CD14-positive monocyte (primary cell): ENCODE results near the gene C10orf67. TPM values are rescaled to one million over a fixed set of nuclear protein-coding genes. Genes with fewer than 3 reads are reported as not detected.

Experiments
- DNase-seq, 3 donors: peaks; one replicate each; pipeline ENCODE4 v3.0.0-alpha.2; 2011 to 2022
- H2AFZ ChIP-seq: 2 replicates; pipeline ENCODE4 v1.6.0; 2012; ENCODE audit warnings: mild to moderate bottlenecking, low read depth, low read length, inconsistent platforms; ENCODE audit not compliant: insufficient read depth, poor library complexity, severe bottlenecking
- H3K27ac ChIP-seq, 2 donors: 1 replicate in 1 of 2; 2 replicates in 1 of 2; pipeline ENCODE4 v1.5.1; 2012 to 2013; ENCODE audit warnings: low read length in 2 of 2, control low read depth in 1 of 2, inconsistent platforms in 1 of 2, low read depth in 1 of 2, mild to moderate bottlenecking in 1 of 2
- H3K27me3 ChIP-seq, 2 donors: one replicate each; pipeline versions ENCODE4 v1.6.0 to v1.6.1; 2011 to 2013; ENCODE audit warnings: low read length in 2 of 2; ENCODE audit not compliant: control insufficient read depth in 2 of 2, insufficient read depth in 2 of 2
- H3K36me3 ChIP-seq, 2 donors: replicated peaks in 1 of 2; 1 replicate in 1 of 2; 2 replicates in 1 of 2; pipeline versions ENCODE4 v1.5.1 to v1.6.1; 2012 to 2013; ENCODE audit warnings: low read length in 2 of 2, control low read depth in 1 of 2, inconsistent platforms in 1 of 2, mild to moderate bottlenecking in 1 of 2; ENCODE audit not compliant: insufficient read depth in 2 of 2, control insufficient read depth in 1 of 2
- H3K4me1 ChIP-seq, 2 donors: 1 replicate in 1 of 2; 2 replicates in 1 of 2; pipeline versions ENCODE4 v1.5.1 to v1.6.1; 2012 to 2013; ENCODE audit warnings: low read length in 2 of 2, control low read depth in 1 of 2, inconsistent platforms in 1 of 2, mild to moderate bottlenecking in 1 of 2, moderate library complexity in 1 of 2; ENCODE audit not compliant: insufficient read depth in 2 of 2, control insufficient read depth in 1 of 2
- H3K4me2 ChIP-seq: replicated peaks from 2 replicates; pipeline ENCODE3; 2012; ENCODE audit warnings: low read length, moderate library complexity, mild to moderate bottlenecking; ENCODE audit not compliant: poor library complexity, severe bottlenecking; ENCODE audit errors: extremely low read depth
- H3K4me3 ChIP-seq, 3 experiments: fragments of 200-600 bp in 1 of 3; sonication (generic) in 1 of 3; replicated peaks in 1 of 3; 1 replicate in 2 of 3; 2 replicates in 1 of 3; pipeline ENCODE4 v1.5.1; 2011 to 2013; ENCODE audit warnings: low read length in 3 of 3, mild to moderate bottlenecking in 3 of 3, control low read depth in 2 of 3, low read depth in 2 of 3, inconsistent platforms in 1 of 3, moderate library complexity in 1 of 3
- H3K79me2 ChIP-seq: 2 replicates; pipeline ENCODE4 v1.6.0; 2012; ENCODE audit warnings: mild to moderate bottlenecking, control low read depth, inconsistent platforms, low read length, moderate library complexity; ENCODE audit not compliant: insufficient read depth
- H3K9ac ChIP-seq: 2 replicates; pipeline ENCODE4 v1.6.0; 2017; ENCODE audit warnings: low read length, mild to moderate bottlenecking; ENCODE audit not compliant: insufficient read depth, poor library complexity, severe bottlenecking
- H3K9me3 ChIP-seq, 2 donors: replicated peaks in 1 of 2; 1 replicate in 1 of 2; 2 replicates in 1 of 2; pipeline versions ENCODE4 v1.5.1 to v1.6.1; 2012 to 2013; ENCODE audit warnings: low read length in 2 of 2, control low read depth in 1 of 2; ENCODE audit not compliant: control insufficient read depth in 1 of 2, insufficient read depth in 1 of 2
- H4K20me1 ChIP-seq: 2 replicates; pipeline ENCODE4 v1.6.0; 2012; ENCODE audit warnings: mild to moderate bottlenecking, low read length, control low read depth, moderate library complexity; ENCODE audit not compliant: insufficient read depth
- H3K27ac Mint-ChIP-seq, 7 donors: one replicate each; pipeline ENCODE4 v1.8.0; 2020; ENCODE audit warnings: mild to moderate bottlenecking in 7 of 7, mixed read lengths in 7 of 7, moderate library complexity in 6 of 7, inconsistent platforms in 2 of 7
- H3K27me3 Mint-ChIP-seq, 3 donors: one replicate each; pipeline ENCODE4 v1.8.0; 2021 to 2022; ENCODE audit warnings: low read depth in 3 of 3, mild to moderate bottlenecking in 3 of 3, mixed read lengths in 3 of 3, moderate library complexity in 3 of 3, inconsistent platforms in 1 of 3
- H3K36me3 Mint-ChIP-seq, 2 donors: one replicate each; pipeline ENCODE4 v1.8.0; 2020; ENCODE audit warnings: mixed read lengths in 2 of 2, inconsistent platforms in 1 of 2, mild to moderate bottlenecking in 1 of 2
- H3K4me1 Mint-ChIP-seq: one replicate; pipeline ENCODE4 v1.8.0; 2020; ENCODE audit warnings: mild to moderate bottlenecking, mixed read lengths
- H3K4me3 Mint-ChIP-seq, 2 donors: one replicate each; pipeline ENCODE4 v1.8.0; 2020; ENCODE audit warnings: mild to moderate bottlenecking in 2 of 2, mixed read lengths in 2 of 2, moderate library complexity in 1 of 2
- H3K9me3 Mint-ChIP-seq, 7 donors: one replicate each; pipeline ENCODE4 v1.8.0; 2020 to 2022; ENCODE audit warnings: mixed read lengths in 7 of 7, mild to moderate bottlenecking in 6 of 7, moderate library complexity in 6 of 7, inconsistent platforms in 2 of 7
- CTCF ChIP-seq: fragments of 200-600 bp; IDR thresholded peaks from one replicate; pipeline ENCODE4 v1.8.0; 2022; ENCODE audit warnings: antibody characterized with exemption, mild to moderate bottlenecking
- WGBS: methylation state at CpG from one replicate; pipeline ENCODE4 v1.1.5; 2013; ENCODE audit warnings: missing lambda C conversion rate; ENCODE audit not compliant: insufficient coverage; 5-methylcytosine and 5-hydroxymethylcytosine counted together
- intact Hi-C, 2 donors: fragments of 100-400 bp; cut with micrococcal nuclease; formaldehyde crosslinking; loops; one replicate each; pipeline versions ENCODE4 v1.15.0 to v1.15.1; 2023
- polyA plus RNA-seq, 3 donors: library from polyadenylated mRNA; depleted of rRNA in 1 of 3; unstranded in 2 of 3; stranded (reverse) in 1 of 3; fragments of 300-500 nt in 2 of 3; fragments of >200 nt in 1 of 3; fragmentation: Illumina TruSeq in 2 of 3; gene quantifications; 1 replicate in 2 of 3; 2 replicates in 1 of 3; pipeline ENCODE4 v1.2.3, GENCODE V29; 2012 to 2021

The C10orf67 gene
- polyA plus RNA-seq, 3 donors, result not detected

- H3K4me2 ChIP-seq, result no peak overlapping the region
- H3K79me2 ChIP-seq, result no peaks in the 10 kb centered on the region
- H3K9me3 ChIP-seq, result no peaks in the 10 kb centered on the region
- Mint-ChIP-seq H3K27me3 (peaks cover 3 to 14% (median 5%) of the 10 kb centered on the region in 3 donors), H3K27ac (no peak overlapping the region), H3K36me3 (no peaks in the 10 kb centered on the region), H3K9me3 (peaks cover 1 to 11% (median 5%) of the 10 kb centered on the region in 7 donors), H3K4me3 (no peak overlapping the region), H3K4me1 (peaks cover 3% of the 10 kb centered on the region)
- H3K27me3 ChIP-seq, result no peaks in the 10 kb centered on the region
- WGBS, result no CpG with 5 or more reads among the region's 3 CpGs
- no peaks in the 10 kb centered on the region for H3K4me1 ChIP-seq
- no peak overlapping the region for H3K27ac ChIP-seq
- TF ChIP-seq CTCF, result no peak
- no peak overlapping the region for H3K4me3 ChIP-seq
- no peaks in the 10 kb centered on the region for H3K36me3 ChIP-seq
- H2AFZ ChIP-seq, result no peak overlapping the region
- no peak overlapping the region for H3K9ac ChIP-seq
- intact Hi-C loops, result no loop called here
- no peak for DNase-seq
- no peaks in the 10 kb centered on the region for H4K20me1 ChIP-seq
Observed at GRCh38 chr10:23386052-23386451, 41.5 kb upstream of the C10orf67 start.

- Mint-ChIP-seq H3K36me3 (no peaks in the 10 kb centered on the region), H3K4me3 (no peak overlapping the region), H3K4me1 (peaks cover 6% of the 10 kb centered on the region), H3K27ac (no peak overlapping the region), H3K9me3 (peaks cover 0 to 13% (median 3%) of the 10 kb centered on the region in 7 donors), H3K27me3 (peaks cover 0 to 11% (median 3%) of the 10 kb centered on the region in 3 donors)
- Histone ChIP-seq H3K4me2 (no peak overlapping the region), H4K20me1 (no peaks in the 10 kb centered on the region), H3K9ac (no peak overlapping the region), H3K9me3 (no peaks in the 10 kb centered on the region), H3K4me3 (no peak overlapping the region), H3K4me1 (peaks cover 0 to 7% of the 10 kb centered on the region in 2 donors), H3K36me3 (no peaks in the 10 kb centered on the region), H3K27ac (no peak overlapping the region), H2AFZ (no peak overlapping the region), H3K79me2 (no peaks in the 10 kb centered on the region), H3K27me3 (no peaks in the 10 kb centered on the region)
- no peak for TF ChIP-seq CTCF
- intact Hi-C loops, result no loop called here
- DNase-seq, result no peak
- no CpG with 5 or more reads among the region's 1 CpG for WGBS
Observed at GRCh38 chr10:23384364-23384763, 39.8 kb upstream of the C10orf67 start.
